PFSK-1 (cell line): ENCODE measurements around the gene CRB2.

ENCODE experiments used
- FOXP2 ChIP-seq: optimal IDR thresholded peaks from 2 replicates; pipeline ENCODE3; 2011; ENCODE audit warnings: borderline replicate concordance, control low read depth, inconsistent platforms; ENCODE audit not compliant: insufficient read depth; ENCODE audit errors: extremely low read length, extremely low read depth
- POLR2AphosphoS5 ChIP-seq: IDR thresholded peaks from 2 replicates; pipeline ENCODE4 v1.6.1; 2012; ENCODE audit warnings: low read depth, mild to moderate bottlenecking, control low read depth, low read length, moderate library complexity
- SIN3A ChIP-seq: IDR thresholded peaks from 2 replicates; pipeline ENCODE4 v1.6.1; 2012; ENCODE audit warnings: mild to moderate bottlenecking, low read length, moderate library complexity, borderline replicate concordance; ENCODE audit not compliant: insufficient read depth
- TAF1 ChIP-seq: IDR thresholded peaks from 2 replicates; pipeline ENCODE4 v1.6.1; 2012; ENCODE audit warnings: low read length, control low read depth, borderline replicate concordance; ENCODE audit not compliant: insufficient read depth

GRCh38 chr9:123392802-123393201, 36.8 kb downstream of the CRB2 start:
- TF ChIP-seq TAF1 (no peak), FOXP2 (no peak), POLR2AphosphoS5 (no peak), SIN3A (no peak)
